CD8-positive, alpha-beta memory T cell (primary cell): Measurements from ENCODE around the gene BZW1. TPM values are rescaled to one million over a fixed set of nuclear protein-coding genes. Genes with fewer than 3 reads are reported as not detected.

Experiments used
- CTCF ChIA-PET: fragments of 350-600 bp; sonication (Branson Sonifier 250); formaldehyde crosslinking; loops from one replicate; lab custom pipeline; 2021; ENCODE audit warnings: antibody characterized with exemption; lab: Charles Lee
- POLR2A ChIA-PET: fragments of 350-600 bp; sonication (Branson Sonifier 250); formaldehyde crosslinking; loops from one replicate; lab custom pipeline; 2021; ENCODE audit warnings: antibody characterized with exemption; lab: Charles Lee
- DNase-seq, 5 donors: peaks; one replicate each; pipeline versions ENCODE4 v3.0.0 to v3.0.0-alpha.2; 2020 to 2022; ENCODE audit warnings: mixed read lengths in 1 of 5
- H3K27ac ChIP-seq: one replicate; pipeline ENCODE4 v1.7.0; 2013; ENCODE audit warnings: low read depth, mild to moderate bottlenecking, low read length, moderate library complexity
- H3K27me3 ChIP-seq: 2 replicates; pipeline ENCODE4 v1.7.0; 2013; ENCODE audit warnings: low read length, mild to moderate bottlenecking; ENCODE audit not compliant: insufficient read depth, poor library complexity, severe bottlenecking
- H3K36me3 ChIP-seq: 2 replicates; pipeline ENCODE4 v1.7.0; 2013; ENCODE audit warnings: mild to moderate bottlenecking, low read length, moderate library complexity; ENCODE audit not compliant: insufficient read depth
- H3K4me1 ChIP-seq: 2 replicates; pipeline ENCODE4 v1.7.0; 2013; ENCODE audit warnings: mild to moderate bottlenecking, low read length, moderate library complexity; ENCODE audit not compliant: insufficient read depth
- H3K4me3 ChIP-seq: 2 replicates; pipeline ENCODE4 v1.7.0; 2013; ENCODE audit warnings: mild to moderate bottlenecking, low read length
- H3K9me3 ChIP-seq: 2 replicates; pipeline ENCODE4 v1.7.0; 2013; ENCODE audit warnings: mild to moderate bottlenecking, low read length
- H3K27ac Mint-ChIP-seq, 8 donors: one replicate each; pipeline ENCODE4 v1.8.0; 2020 to 2021; ENCODE audit warnings: mixed read lengths in 8 of 8, mild to moderate bottlenecking in 6 of 8, inconsistent platforms in 3 of 8, moderate library complexity in 3 of 8
- H3K27me3 Mint-ChIP-seq, 2 donors: one replicate each; pipeline ENCODE4 v1.8.0; 2020 to 2021; ENCODE audit warnings: mixed read lengths in 2 of 2, mild to moderate bottlenecking in 1 of 2, moderate library complexity in 1 of 2
- H3K36me3 Mint-ChIP-seq, 3 donors: one replicate each; pipeline ENCODE4 v1.8.0; 2020 to 2021; ENCODE audit warnings: mixed read lengths in 3 of 3, inconsistent platforms in 1 of 3, mild to moderate bottlenecking in 1 of 3
- H3K4me1 Mint-ChIP-seq, 3 donors: one replicate each; pipeline ENCODE4 v1.8.0; 2020 to 2021; ENCODE audit warnings: mixed read lengths in 3 of 3, inconsistent platforms in 1 of 3, mild to moderate bottlenecking in 1 of 3
- H3K4me3 Mint-ChIP-seq, 7 donors: one replicate each; pipeline ENCODE4 v1.8.0; 2020 to 2021; ENCODE audit warnings: mixed read lengths in 7 of 7, mild to moderate bottlenecking in 6 of 7, moderate library complexity in 4 of 7, inconsistent platforms in 2 of 7
- H3K9me3 Mint-ChIP-seq, 5 donors: one replicate each; pipeline ENCODE4 v1.8.0; 2020 to 2022; ENCODE audit warnings: mixed read lengths in 5 of 5, mild to moderate bottlenecking in 3 of 5, moderate library complexity in 2 of 5, inconsistent platforms in 1 of 5
- polyA plus RNA-seq: library from polyadenylated mRNA; unstranded; fragments of 300-500 nt; fragmentation: Illumina TruSeq; gene quantifications from one replicate; pipeline ENCODE4 v1.2.3, GENCODE V29; 2021
- total RNA-seq, 2 experiments: library from RNA; stranded (reverse); gene quantifications; one replicate each; pipeline ENCODE4 v1.2.3, GENCODE V29; 2021

BZW1 gene
- total and polyA plus RNA-seq, 3 experiments from 2014 or later: 252 to 533 (median 495) TPM

DNA sequence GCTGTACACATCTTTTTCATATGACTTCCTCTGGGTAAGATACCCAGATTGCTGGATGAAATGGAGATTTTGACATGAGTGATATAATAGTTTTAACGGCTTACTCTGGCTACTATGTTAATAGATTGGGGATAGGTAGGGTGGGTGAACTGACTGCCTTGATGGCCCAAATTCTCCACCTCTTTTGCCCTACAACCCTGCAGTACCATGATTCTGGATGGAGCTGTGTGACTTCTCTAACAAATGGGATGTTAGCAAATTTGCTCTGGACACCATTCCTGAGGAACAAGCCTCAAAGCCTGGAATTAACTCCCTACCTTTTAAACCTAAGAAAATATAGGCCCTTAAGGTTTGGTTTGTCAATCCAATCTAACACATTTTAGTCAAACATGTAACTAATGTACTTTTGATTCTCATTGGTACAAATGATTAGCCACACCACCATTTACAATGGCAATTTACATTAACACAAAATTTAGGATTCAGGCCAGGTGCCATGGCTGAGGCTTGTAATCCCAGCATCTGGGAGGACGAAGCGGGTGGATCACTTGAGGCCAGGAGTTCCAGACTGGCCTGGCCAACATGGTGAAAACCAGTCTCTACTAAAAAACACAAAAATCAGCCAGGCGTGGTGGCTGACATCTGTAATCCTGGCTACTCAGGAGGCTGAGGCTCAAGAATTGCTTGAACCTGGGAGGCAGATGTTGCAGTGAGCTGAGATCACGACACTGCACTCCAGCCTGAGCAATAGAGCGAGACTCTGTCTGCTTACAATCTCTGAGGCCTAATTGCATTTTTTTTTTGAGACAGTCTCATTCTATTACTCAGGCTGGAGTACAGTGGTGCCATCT, 39.9 kb downstream of the BZW1 start:
- ChIA-PET POLR2A (interaction anchor here (0.5 to 1.1 kb wide), 2 partner anchors 10 to 13 kb away, joined by 3 to 4 read pairs; partner anchors contain the start of gene CLK1), CTCF (no interaction called here)
- Histone ChIP-seq H3K36me3 (peaks cover 51% of the 10 kb centered on the region), H3K4me1 (peaks cover 4% of the 10 kb centered on the region), H3K4me3 (no peak overlapping the region), H3K9me3 (no peaks in the 10 kb centered on the region), H3K27ac (no peak overlapping the region), H3K27me3 (no peaks in the 10 kb centered on the region)
- Mint-ChIP-seq H3K4me3 (peak overlapping the region in 1 of 7 donors; percentile 53), H3K36me3 (peaks cover 20 to 60% (median 21%) of the 10 kb centered on the region in 3 donors), H3K4me1 (peaks cover 5 to 24% (median 22%) of the 10 kb centered on the region in 3 donors), H3K9me3 (no peaks in the 10 kb centered on the region), H3K27me3 (peaks cover 0 to 2% of the 10 kb centered on the region in 2 donors), H3K27ac (peak overlapping the region in 4 of 8 donors; percentile 47 to 89 (median 61))
- DNase-seq: no peak

- Mint-ChIP-seq H3K4me1 (peaks cover 13 to 33% (median 32%) of the 10 kb centered on the region in 3 donors), H3K27me3 (peaks cover 0 to 2% of the 10 kb centered on the region in 2 donors), H3K9me3 (no peaks in the 10 kb centered on the region), H3K36me3 (peaks cover 23 to 70% (median 29%) of the 10 kb centered on the region in 3 donors), H3K4me3 (no peak overlapping the region), H3K27ac (peak overlapping the region in 7 of 8 donors; percentile 13 to 89 (median 71))
- H3K4me3 ChIP-seq: no peak overlapping the region
- H3K27ac ChIP-seq: no peak overlapping the region
- ChIA-PET CTCF (interaction anchor here (0.7 kb wide), 1 partner anchor 139 kb away, joined by 3 read pairs; no protein-coding TSS in a partner anchor), POLR2A (interaction anchor here (1.3 kb wide), 1 partner anchor 12 kb away, joined by 7 read pairs; the partner anchor contains the start of gene CLK1)
- peaks cover 60% of the 10 kb centered on the region for H3K36me3 ChIP-seq
- DNase-seq: no peak
- no peaks in the 10 kb centered on the region for H3K27me3 ChIP-seq
- H3K9me3 ChIP-seq: no peaks in the 10 kb centered on the region
- H3K4me1 ChIP-seq: peaks cover 9% of the 10 kb centered on the region
These were observed 40.9 kb downstream of the BZW1 start for GRCh38 chr2:200852605-200853004.

- H3K4me3 ChIP-seq: no peak overlapping the region
- ChIA-PET CTCF (no interaction called here), POLR2A (interaction anchor here (0.7 kb wide), 1 partner anchor 43 kb away, joined by 3 read pairs; no protein-coding TSS in a partner anchor)
- H3K9me3 Mint-ChIP-seq: no peaks in the 10 kb centered on the region
- H3K27me3 ChIP-seq: no peaks in the 10 kb centered on the region
- peaks cover 86% of the 10 kb centered on the region for H3K36me3 ChIP-seq
- H3K36me3 Mint-ChIP-seq: peaks cover 47 to 93% (median 49%) of the 10 kb centered on the region in 3 donors
- DNase-seq: no peak
- peaks cover 40% of the 10 kb centered on the region for H3K4me1 ChIP-seq
- peak overlapping the region in 3 of 7 donors; percentile 5 to 48 (median 22) for H3K4me3 Mint-ChIP-seq
- H3K9me3 ChIP-seq: no peaks in the 10 kb centered on the region
- H3K27me3 Mint-ChIP-seq: peaks cover 0 to 3% of the 10 kb centered on the region in 2 donors
- peak overlapping the region in 6 of 8 donors; percentile 33 to 76 (median 56) for H3K27ac Mint-ChIP-seq
- peaks cover 55 to 68% (median 66%) of the 10 kb centered on the region in 3 donors for H3K4me1 Mint-ChIP-seq
- no peak overlapping the region for H3K27ac ChIP-seq
These were observed 45.1 kb downstream of the BZW1 start for GRCh38 chr2:200856806-200857205.

DNA sequence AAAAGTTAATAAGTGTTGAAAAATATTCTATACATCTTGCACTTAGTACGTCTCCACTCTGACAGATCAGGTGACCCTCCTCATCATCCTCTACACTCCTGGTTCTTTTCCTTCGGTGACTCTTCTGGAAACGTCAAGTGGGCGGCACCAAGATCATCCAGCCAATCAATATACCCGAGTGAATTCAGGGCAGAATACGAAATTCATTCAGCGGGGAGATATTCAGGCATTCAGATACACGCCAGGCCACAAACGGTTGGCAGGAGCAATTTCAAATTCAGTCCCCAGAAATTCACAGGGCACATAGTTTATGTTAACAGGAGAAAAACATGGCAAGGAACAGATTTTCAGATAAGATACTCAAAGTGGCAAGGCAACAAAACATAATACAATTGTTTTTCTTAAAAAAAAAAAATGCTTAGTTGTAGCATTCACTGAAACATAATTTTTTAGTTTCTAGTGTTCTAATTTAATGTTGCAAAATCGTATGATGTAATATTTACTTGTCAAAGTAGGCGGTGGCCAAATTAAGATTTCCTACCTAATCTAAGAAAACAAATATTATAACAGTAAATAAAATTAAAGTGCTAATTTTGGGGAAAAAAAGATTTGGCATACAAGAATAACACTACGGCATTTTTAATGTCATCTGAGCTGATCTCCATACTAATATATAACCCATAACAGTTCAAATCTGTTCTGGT, 48.5 kb downstream of the BZW1 start:
- Histone ChIP-seq H3K4me1 (peaks cover 46% of the 10 kb centered on the region), H3K36me3 (peaks cover 55% of the 10 kb centered on the region), H3K4me3 (peak overlapping the region; percentile 40), H3K27ac (no peak overlapping the region), H3K9me3 (no peaks in the 10 kb centered on the region), H3K27me3 (no peaks in the 10 kb centered on the region)
- ChIA-PET POLR2A (interaction anchor here (0.6 kb wide), 1 partner anchor 8 kb away, joined by 3 read pairs; no protein-coding TSS in a partner anchor), CTCF (interaction anchor here (2.3 kb wide), 1 partner anchor 11 kb away, joined by 8 read pairs; no protein-coding TSS in a partner anchor)
- no peaks in the 10 kb centered on the region for H3K9me3 Mint-ChIP-seq
- peaks cover 39 to 87% (median 52%) of the 10 kb centered on the region in 3 donors for H3K36me3 Mint-ChIP-seq
- peaks cover 65 to 71% (median 70%) of the 10 kb centered on the region in 3 donors for H3K4me1 Mint-ChIP-seq
- peaks cover 0 to 20% of the 10 kb centered on the region in 2 donors for H3K27me3 Mint-ChIP-seq
- peak in 1 of 5 donors; percentile 24 for DNase-seq
- H3K27ac Mint-ChIP-seq: peak overlapping the region; percentile 62 to 93 (median 83)
- peak overlapping the region; percentile 84 to 99 (median 93) for H3K4me3 Mint-ChIP-seq

DNA sequence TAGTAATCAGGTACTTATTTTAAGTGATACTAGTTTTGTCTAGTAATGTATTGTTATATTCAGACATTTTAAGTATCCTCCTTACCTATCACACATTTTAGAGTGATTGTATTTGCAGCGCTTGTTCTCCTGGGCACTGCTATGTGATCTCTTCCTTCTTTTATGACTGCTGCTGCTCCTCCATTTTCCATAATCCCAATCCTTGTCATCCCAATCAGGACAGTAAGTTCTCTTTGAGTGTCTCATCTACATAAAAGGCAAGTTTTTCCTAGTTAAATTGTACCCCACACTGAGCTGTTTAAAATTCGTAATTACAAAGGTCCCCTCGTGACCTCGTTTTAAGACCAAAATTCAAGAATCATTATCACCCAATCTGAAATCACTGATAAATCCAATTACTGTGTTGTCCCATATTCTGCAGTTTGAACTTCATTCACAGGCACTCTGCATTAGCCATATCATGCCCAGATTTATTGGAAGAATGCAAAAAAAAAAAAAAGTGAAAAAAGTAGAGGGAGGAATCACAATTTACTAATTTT, 50.0 kb downstream of the BZW1 start:
- Histone ChIP-seq H3K27me3 (no peaks in the 10 kb centered on the region), H3K4me1 (peaks cover 42% of the 10 kb centered on the region), H3K36me3 (peaks cover 44% of the 10 kb centered on the region), H3K27ac (peak overlapping the region; percentile 100), H3K4me3 (peak overlapping the region; percentile 100), H3K9me3 (no peaks in the 10 kb centered on the region)
- H3K4me1 Mint-ChIP-seq: peaks cover 60 to 67% (median 66%) of the 10 kb centered on the region in 3 donors
- peaks cover 0 to 20% of the 10 kb centered on the region in 2 donors for H3K27me3 Mint-ChIP-seq
- peak overlapping the region; percentile 92 to 99 (median 94) for H3K4me3 Mint-ChIP-seq
- peaks cover 39 to 77% (median 47%) of the 10 kb centered on the region in 3 donors for H3K36me3 Mint-ChIP-seq
- DNase-seq: no peak
- peak overlapping the region; percentile 61 to 100 (median 100) for H3K27ac Mint-ChIP-seq
- H3K9me3 Mint-ChIP-seq: no peaks in the 10 kb centered on the region
- ChIA-PET CTCF (interaction anchor here (0.7 kb wide), 1 partner anchor 207 kb away, joined by 3 read pairs; no protein-coding TSS in a partner anchor), POLR2A (interaction anchor here (0.7 kb wide), 2 partner anchors 16 to 140 kb away, joined by 3 to 4 read pairs; no protein-coding TSS in a partner anchor)

- Mint-ChIP-seq H3K27me3 (peaks cover 0 to 20% of the 10 kb centered on the region in 2 donors), H3K27ac (peak overlapping the region; percentile 92 to 100 (median 100)), H3K36me3 (peaks cover 36 to 73% (median 40%) of the 10 kb centered on the region in 3 donors), H3K4me3 (peak overlapping the region; percentile 92 to 99 (median 94)), H3K9me3 (no peaks in the 10 kb centered on the region), H3K4me1 (peaks cover 51 to 59% (median 58%) of the 10 kb centered on the region in 3 donors)
- DNase-seq: peak; percentile 30 to 78 (median 75)
- ChIA-PET POLR2A (interaction anchor here (3.2 kb wide), 1 partner anchor 149 kb away, joined by 26 read pairs; no protein-coding TSS in a partner anchor), CTCF (interaction anchor here (1.4 kb wide), 1 partner anchor 25 kb away, joined by 5 read pairs; no protein-coding TSS in a partner anchor)
- Histone ChIP-seq H3K4me3 (peak overlapping the region; percentile 100), H3K4me1 (peaks cover 38% of the 10 kb centered on the region), H3K27me3 (no peaks in the 10 kb centered on the region), H3K36me3 (peaks cover 35% of the 10 kb centered on the region), H3K9me3 (no peaks in the 10 kb centered on the region), H3K27ac (peak overlapping the region; percentile 100)
These were observed 50.9 kb downstream of the BZW1 start for GRCh38 chr2:200862532-200863000.

DNA sequence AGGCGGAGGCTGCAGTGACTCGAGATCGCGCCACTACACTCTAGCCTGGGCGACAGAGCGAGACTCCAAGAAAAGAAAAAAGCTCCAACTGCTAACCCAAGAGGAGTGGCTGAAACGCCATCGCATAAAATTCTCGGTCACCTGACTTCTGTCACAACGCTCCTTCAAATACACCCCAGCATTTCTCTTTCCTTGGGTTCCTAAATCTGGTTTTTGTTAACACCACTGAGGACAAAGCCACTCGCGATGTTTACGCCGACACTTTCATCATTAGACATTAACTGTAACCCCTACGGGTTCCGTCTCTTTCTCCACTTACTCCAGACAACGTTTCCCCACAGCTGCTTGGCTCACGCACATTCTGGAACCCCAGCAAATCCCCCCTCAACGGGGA, 52.1 kb downstream of the BZW1 start:
- Histone ChIP-seq H3K4me3 (peak overlapping the region; percentile 100), H3K4me1 (peaks cover 30% of the 10 kb centered on the region), H3K9me3 (no peaks in the 10 kb centered on the region), H3K27me3 (no peaks in the 10 kb centered on the region), H3K27ac (peak overlapping the region; percentile 100), H3K36me3 (peaks cover 23% of the 10 kb centered on the region)
- Mint-ChIP-seq H3K4me3 (peak overlapping the region; percentile 92 to 99 (median 94)), H3K4me1 (peaks cover 42 to 51% (median 49%) of the 10 kb centered on the region in 3 donors), H3K36me3 (peaks cover 26 to 62% (median 31%) of the 10 kb centered on the region in 3 donors), H3K27me3 (peaks cover 0 to 20% of the 10 kb centered on the region in 2 donors), H3K27ac (peak overlapping the region; percentile 92 to 100 (median 100)), H3K9me3 (no peaks in the 10 kb centered on the region)
- CTCF ChIA-PET: interaction anchor here (0.6 to 2.2 kb wide), 13 partner anchors 15 to 369 kb away, joined by 3 to 15 read pairs (median 4); partner anchors contain the start of genes HYCC2, NDUFB3, NIF3L1 and ORC2
- peak in 2 of 5 donors; percentile 16 to 58 for DNase-seq
- POLR2A ChIA-PET: interaction anchor here (0.5 to 3.2 kb wide), 24 partner anchors 9 to 587 kb away, joined by 3 to 90 read pairs (median 6); partner anchors contain the start of genes BZW1, CASP10, CASP8 and CFLAR
